Measurements from ENCODE around the gene PPP1CA. TPM values are rescaled to one million over a fixed set of nuclear protein-coding genes. Genes with fewer than 3 reads are reported as not detected.

Gene PPP1CA
- total RNA-seq, 1 donor from 2014 or later = 134 TPM

DNA sequence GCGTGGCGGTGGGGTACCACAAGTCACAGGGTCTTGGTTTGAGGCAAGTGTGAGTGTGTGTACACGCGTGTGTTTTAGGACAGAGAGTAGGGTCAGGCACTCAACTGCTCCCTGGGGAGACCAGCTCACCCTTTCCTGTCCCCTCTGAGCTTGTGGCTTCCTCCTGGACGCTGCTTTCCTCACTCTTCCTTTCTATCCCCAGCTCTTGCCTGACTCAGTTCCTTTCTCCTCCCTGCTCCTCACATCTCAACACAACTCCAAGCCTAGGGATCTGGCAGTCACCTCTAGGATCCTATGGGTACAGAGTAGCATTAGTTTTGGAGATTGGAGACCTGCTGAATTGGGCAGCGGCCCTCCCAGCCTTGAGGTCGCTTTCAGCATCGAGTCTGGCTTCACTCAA is 32.4 kb downstream of the PPP1CA start:
- Histone ChIP-seq H3K36me3 (no peaks in the 10 kb centered on the region), H3K27me3 (no peaks in the 10 kb centered on the region), H3K27ac (no peak overlapping the region), H3K4me3 (no peak overlapping the region), H3K4me1 (peaks cover 65% of the 10 kb centered on the region), H3K9me3 (no peaks in the 10 kb centered on the region)
- TF ChIP-seq CTCF (IDR thresholded peaks at IDR 0.05) = no peak
- DNase-seq (no peak), ATAC-seq (no peak)
- intact Hi-C loops (cut with DNase I) = no loop called here

GRCh38 chr11:67368621-67369020 is 33.0 kb downstream of the PPP1CA start:
- ATAC-seq (no peak), DNase-seq (no peak)
- Histone ChIP-seq H3K4me1 (peaks cover 60% of the 10 kb centered on the region), H3K9me3 (no peaks in the 10 kb centered on the region), H3K36me3 (no peaks in the 10 kb centered on the region), H3K27me3 (no peaks in the 10 kb centered on the region), H3K4me3 (no peak overlapping the region), H3K27ac (no peak overlapping the region)
- TF ChIP-seq CTCF (IDR thresholded peaks at IDR 0.05) = no peak
- intact Hi-C loops (cut with DNase I) = no loop called here

DNA sequence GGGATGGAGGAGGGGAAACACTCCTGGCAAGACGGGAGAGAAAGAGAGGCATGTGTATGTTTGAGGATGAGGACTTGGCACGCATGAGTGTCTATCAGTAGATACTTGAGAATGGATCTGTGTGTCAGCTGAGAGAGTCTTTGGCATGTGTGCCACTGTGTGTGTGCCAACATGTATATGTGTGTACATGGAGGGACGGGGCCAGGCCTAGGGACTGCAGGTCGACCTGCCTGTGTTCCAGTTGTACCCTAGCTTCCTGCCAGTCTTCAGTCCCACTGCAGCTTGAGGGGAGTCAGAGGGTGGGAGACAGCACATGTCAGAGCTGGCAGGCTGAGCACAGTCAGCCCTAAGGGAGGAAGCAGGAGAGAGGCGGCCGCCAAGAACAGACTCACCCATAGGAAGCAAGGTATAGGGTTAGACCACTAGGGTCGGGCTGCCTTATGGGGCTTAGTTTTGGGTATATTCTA is 33.9 kb downstream of the PPP1CA start:
- TF ChIP-seq CTCF (IDR thresholded peaks at IDR 0.05) = no peak
- Histone ChIP-seq H3K4me1 (peaks cover 60% of the 10 kb centered on the region), H3K27ac (no peak overlapping the region), H3K36me3 (no peaks in the 10 kb centered on the region), H3K4me3 (no peak overlapping the region), H3K27me3 (no peaks in the 10 kb centered on the region), H3K9me3 (no peaks in the 10 kb centered on the region)
- DNase-seq (no peak), ATAC-seq (no peak)
- intact Hi-C loops (cut with DNase I) = no loop called here

GRCh38 chr11:67366961-67367760 is 34.5 kb downstream of the PPP1CA start:
- H3K27ac ChIP-seq = peak overlapping the region; percentile 36
- DNase-seq (peak; percentile 78), ATAC-seq (peak; percentile 49)
- H3K36me3 ChIP-seq = no peaks in the 10 kb centered on the region
- H3K4me3 ChIP-seq = no peak overlapping the region
- peaks cover 59% of the 10 kb centered on the region for H3K4me1 ChIP-seq
- intact Hi-C loops (cut with DNase I) = no loop called here
- no peaks in the 10 kb centered on the region for H3K27me3 ChIP-seq
- H3K9me3 ChIP-seq = no peaks in the 10 kb centered on the region
- no peak for TF ChIP-seq CTCF (IDR thresholded peaks at IDR 0.05)

GRCh38 chr11:67366546-67366945 is 35.1 kb downstream of the PPP1CA start:
- DNase-seq (no peak), ATAC-seq (no peak)
- Histone ChIP-seq H3K4me1 (peaks cover 53% of the 10 kb centered on the region), H3K27me3 (no peaks in the 10 kb centered on the region), H3K27ac (peak overlapping the region; percentile 36), H3K9me3 (no peaks in the 10 kb centered on the region), H3K4me3 (no peak overlapping the region), H3K36me3 (no peaks in the 10 kb centered on the region)
- TF ChIP-seq CTCF (IDR thresholded peaks at IDR 0.05) = no peak
- intact Hi-C loops (cut with DNase I) = no loop called here
